Inferior parietal cortex (tissue), 1 donor: ENCODE measurements around the gene CELA2B.

Experiments
- DNase-seq: peaks from one replicate; pipeline ENCODE4 v3.0.0-alpha.2; 2016; ENCODE audit errors: extremely low spot score

The CELA2B gene

DNA sequence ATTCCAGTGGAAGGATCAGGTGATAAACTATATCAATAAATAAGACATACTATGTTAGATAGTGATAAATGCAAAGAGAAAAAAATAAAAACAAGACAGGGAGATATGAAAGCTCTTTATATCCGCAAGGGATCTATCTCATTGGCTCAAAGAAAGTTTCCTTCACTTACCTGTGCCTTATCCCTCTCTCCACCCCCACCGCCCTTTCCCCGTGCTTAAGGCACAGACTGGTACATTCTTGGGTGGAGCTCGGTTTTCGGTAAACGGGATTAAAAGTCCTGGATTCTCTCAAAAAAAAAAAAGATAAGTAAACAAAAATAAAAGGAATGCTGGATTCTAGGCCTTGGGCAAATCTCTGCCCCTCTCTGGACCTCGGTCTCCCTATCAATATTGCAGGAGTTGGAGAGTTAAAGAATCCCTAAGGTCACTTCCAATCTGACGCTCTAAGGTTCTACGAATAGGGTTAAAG, 50.2 kb downstream of the CELA2B start:
- DNase-seq = no peak

DNA sequence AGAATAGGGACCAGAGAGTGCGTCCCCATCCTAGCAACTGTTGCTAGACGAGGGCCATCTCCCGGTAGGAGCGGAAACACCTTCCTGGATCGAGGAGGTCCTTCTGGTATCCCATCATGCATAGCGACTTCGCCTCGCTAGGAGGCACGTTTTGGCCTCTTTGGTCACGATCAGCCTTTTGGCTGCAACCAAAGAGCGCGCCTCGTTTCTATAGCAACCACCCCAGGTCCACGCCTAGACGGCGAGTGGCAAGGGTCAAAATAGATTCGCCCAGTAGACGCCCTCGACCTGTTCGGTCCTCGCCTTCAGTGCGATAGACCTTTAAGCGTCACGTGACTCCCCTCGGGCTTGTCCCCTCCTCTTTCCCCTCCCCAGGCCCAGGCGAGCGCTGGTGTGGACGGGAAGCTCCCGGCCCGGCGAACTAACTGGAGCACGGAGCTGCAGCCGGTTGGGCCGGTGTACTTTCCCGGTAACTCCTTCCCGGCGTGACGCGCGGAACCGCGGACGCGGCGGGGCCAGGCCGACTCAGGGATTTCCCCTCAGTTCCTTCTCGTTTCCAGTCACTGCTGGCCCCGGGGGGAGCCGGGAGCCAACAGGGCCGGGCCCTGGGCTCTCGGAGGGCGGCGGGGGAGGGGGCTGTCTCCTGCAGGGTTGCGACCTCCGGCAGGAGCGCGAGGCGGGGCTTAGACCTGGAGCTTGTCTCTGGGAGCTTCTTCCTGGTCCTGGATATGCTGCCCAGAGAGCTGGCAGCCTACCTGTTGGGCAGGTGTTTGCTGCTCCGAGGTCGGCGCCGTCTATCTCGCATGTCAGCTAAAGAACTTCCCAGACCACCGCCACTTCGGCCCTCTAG, 50.8 kb downstream of the CELA2B start, which contains the start of gene DNAJC16:
TSS of gene DNAJC16 (plus strand) at position 359 of the 850 bp plus-strand sequence. CDS start 2,258 bp downstream, outside the sequence.
- peak; percentile 100 for DNase-seq

DNA sequence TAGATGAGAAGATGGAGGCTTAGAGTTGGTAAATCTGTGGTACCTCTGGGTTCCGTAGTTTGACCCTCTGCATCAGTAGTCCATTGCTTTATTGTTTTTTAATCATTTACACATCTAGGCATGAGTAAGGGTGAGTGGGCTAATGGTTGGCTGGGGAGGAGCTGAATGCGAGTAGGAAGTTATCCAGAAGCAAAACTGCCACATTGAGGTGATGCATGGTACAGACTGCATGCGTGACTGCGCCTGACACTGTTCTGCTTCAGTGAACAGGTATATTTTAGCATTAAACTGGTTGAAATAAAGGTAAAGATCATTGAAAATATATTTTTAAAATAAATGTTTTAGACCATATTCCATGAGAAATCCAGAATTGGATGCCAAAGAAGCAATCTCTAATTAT, 55.1 kb downstream of the CELA2B start:
- no peak for DNase-seq

DNA sequence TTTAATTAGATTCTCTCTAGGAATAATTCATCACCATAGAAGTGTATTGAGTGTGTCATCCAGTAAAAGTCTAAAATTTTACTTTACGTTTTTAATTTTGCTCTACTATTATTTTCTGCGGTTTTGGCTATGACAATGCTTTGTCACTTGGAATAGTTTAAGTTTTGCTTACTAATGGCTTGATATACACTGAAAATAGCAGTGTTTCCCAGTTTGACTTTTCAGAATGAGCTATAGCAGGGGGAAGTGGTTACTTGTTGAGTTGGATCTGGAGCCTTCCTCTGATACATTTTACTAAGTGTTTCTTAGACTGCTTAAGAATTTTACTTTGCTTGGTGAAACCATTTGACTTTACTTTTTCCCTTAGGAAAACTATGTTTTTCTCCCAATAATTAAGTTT, 55.8 kb downstream of the CELA2B start:
- no peak for DNase-seq

DNA sequence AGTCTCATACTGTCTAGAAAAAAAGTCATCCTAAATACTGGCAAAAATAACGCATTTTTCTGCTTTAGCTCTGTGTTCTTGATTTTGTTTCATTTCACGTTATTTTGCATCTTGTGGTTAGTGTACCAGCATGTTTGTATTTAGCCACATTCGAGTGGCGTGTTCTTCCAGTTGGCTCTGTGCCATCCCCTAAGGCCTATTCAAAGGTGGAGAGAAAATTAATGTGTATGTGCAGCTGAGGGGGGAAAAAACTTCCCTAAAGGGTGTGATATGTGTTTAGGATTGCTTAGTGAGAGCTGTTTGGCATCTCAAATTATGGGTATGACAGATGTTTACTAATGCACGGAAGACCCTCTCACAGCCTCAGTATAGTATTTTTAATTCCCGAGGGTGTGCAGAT, 62.9 kb downstream of the CELA2B start:
- DNase-seq = no peak

DNA sequence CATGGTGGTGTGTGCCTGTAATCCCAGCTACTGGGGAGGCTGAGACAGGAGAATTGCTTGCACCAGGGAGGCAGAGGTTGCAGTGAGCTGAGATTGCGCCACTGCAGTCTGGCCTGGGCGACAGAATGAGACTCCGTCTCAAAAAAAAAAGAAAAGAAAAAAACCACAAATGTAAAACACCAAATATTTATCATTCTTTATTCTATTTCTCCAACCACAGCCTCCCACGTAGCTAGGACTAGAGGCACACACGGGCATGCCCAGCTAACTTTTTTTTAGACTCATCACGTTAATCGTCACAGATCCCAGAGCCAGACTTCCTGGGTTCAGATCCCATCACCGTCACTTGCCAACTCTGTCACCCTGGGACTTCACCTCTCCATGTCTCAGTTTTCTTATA, 64.3 kb downstream of the CELA2B start:
- DNase-seq = no peak
